ENCODE measurements around the gene RAD17.
"Not testable (repeated sequence)": the region's sequence is repeated elsewhere in the genome, so short reads cannot be mapped to it uniquely, and the experiment has no call there.

The RAD17 gene

GRCh38 chr5:69369340-69370121, at the start of gene RAD17, which contains the start of the genes AK6 and TAF9:
TSS of gene RAD17 (plus strand) at chr5:69369818. CDS start at chr5:69372209, 2,391 bp downstream.
TSS of gene AK6 (minus strand) at chr5:69369520. CDS start at chr5:69369490, 30 bp downstream.
TSS of gene TAF9 (minus strand) at chr5:69369520. CDS start at chr5:69365737, 3,783 bp downstream.
- peak; percentile 83 to 90 (median 88) for DNase-seq

- no peak for DNase-seq
Measured at GRCh38 chr5:69326365-69326764, 43.3 kb upstream of the RAD17 start.

GRCh38 chr5:69329905-69330489, 39.6 kb upstream of the RAD17 start:
- no peak for DNase-seq

- no peak for DNase-seq
Measured at GRCh38 chr5:69331528-69332445, 37.8 kb upstream of the RAD17 start.

- not testable (repeated sequence) for DNase-seq
Measured at GRCh38 chr5:69333668-69334315, 35.8 kb upstream of the RAD17 start.

GRCh38 chr5:69334793-69335268, 34.8 kb upstream of the RAD17 start:
- peak; percentile 42 to 59 (median 51) for DNase-seq

- DNase-seq, result no peak
Measured at GRCh38 chr5:69335341-69335935, 34.2 kb upstream of the RAD17 start.

GRCh38 chr5:69341520-69342161, 28.0 kb upstream of the RAD17 start:
- DNase-seq, result no peak

GRCh38 chr5:69343083-69343482, 26.5 kb upstream of the RAD17 start:
- no peak for DNase-seq

GRCh38 chr5:69350664-69351063, 19.0 kb upstream of the RAD17 start:
- no peak for DNase-seq

GRCh38 chr5:69359699-69360098, 9.9 kb upstream of the RAD17 start:
- no peak for DNase-seq

- DNase-seq, result no peak
Measured at GRCh38 chr5:69360442-69360841, 9.2 kb upstream of the RAD17 start.

GRCh38 chr5:69364414-69364813, 5.2 kb upstream of the RAD17 start:
- DNase-seq, result no peak

GRCh38 chr5:69364850-69365249, 4.8 kb upstream of the RAD17 start:
- no peak for DNase-seq

GRCh38 chr5:69367697-69368279, 1.8 kb upstream of the RAD17 start:
- no peak for DNase-seq

- DNase-seq, result no peak
Measured at GRCh38 chr5:69368458-69369339, 919 bp upstream of the RAD17 start.

GRCh38 chr5:69370335-69370734, 717 bp downstream of the RAD17 start:
- not testable (repeated sequence) for DNase-seq

GRCh38 chr5:69372394-69372793, 2.8 kb downstream of the RAD17 start:
- DNase-seq, result no peak

GRCh38 chr5:69374911-69375446, 5.4 kb downstream of the RAD17 start:
- no peak for DNase-seq

- DNase-seq, result no peak
Measured at GRCh38 chr5:69378376-69378775, 8.8 kb downstream of the RAD17 start.
